HCEC 1CT (cell line): Measurements from ENCODE around the gene FOXP3.
"Not testable (repeated sequence)": the region's sequence is repeated elsewhere in the genome, so short reads cannot be mapped to it uniquely, and the experiment has no call there.

Experiments
- DNase-seq: peaks from one replicate; pipeline ENCODE4 v3.0.0-alpha.2; 2017

Gene FOXP3

GRCh38 chrX:49264460-49264859, at the start of gene FOXP3:
FOXP3 (minus strand) TSS chrX:49264710; CDS start chrX:49258505, 6,205 bp downstream.
- DNase-seq, result no peak

- no peak for DNase-seq
These were observed 47.7 kb upstream of the FOXP3 start for GRCh38 chrX:49312176-49312575.

- DNase-seq, result no peak
These were observed 45.9 kb upstream of the FOXP3 start for GRCh38 chrX:49310371-49310770.

GRCh38 chrX:49309401-49309981, 45.0 kb upstream of the FOXP3 start:
- no peak for DNase-seq

GRCh38 chrX:49308604-49309269, 44.2 kb upstream of the FOXP3 start:
- DNase-seq, result no peak

- not testable (repeated sequence) for DNase-seq
These were observed 43.3 kb upstream of the FOXP3 start for GRCh38 chrX:49307775-49308174.

- DNase-seq, result no peak
These were observed 38.8 kb upstream of the FOXP3 start, which contains the start of gene GAGE10 for GRCh38 chrX:49303346-49303745. GAGE10 (plus strand) TSS chrX:49303646; CDS start chrX:49304860, 1,214 bp downstream.

GRCh38 chrX:49300703-49301102, 36.2 kb upstream of the FOXP3 start:
- DNase-seq, result no peak

GRCh38 chrX:49299293-49299692, 34.8 kb upstream of the FOXP3 start:
- not testable (repeated sequence) for DNase-seq

GRCh38 chrX:49292400-49293362, 28.2 kb upstream of the FOXP3 start:
- DNase-seq, result no peak

- DNase-seq, result peak; percentile 17
These were observed 27.3 kb upstream of the FOXP3 start for GRCh38 chrX:49291615-49292337.

- no peak for DNase-seq
These were observed 25.7 kb upstream of the FOXP3 start for GRCh38 chrX:49290215-49290614.

GRCh38 chrX:49287665-49288064, 23.2 kb upstream of the FOXP3 start:
- no peak for DNase-seq

GRCh38 chrX:49286581-49286980, 22.1 kb upstream of the FOXP3 start:
- no peak for DNase-seq

GRCh38 chrX:49286136-49286535, 21.6 kb upstream of the FOXP3 start:
- no peak for DNase-seq

GRCh38 chrX:49284212-49284611, 19.7 kb upstream of the FOXP3 start:
- no peak for DNase-seq

GRCh38 chrX:49282647-49283011, 18.1 kb upstream of the FOXP3 start:
- DNase-seq, result no peak

- DNase-seq, result no peak
These were observed 13.6 kb upstream of the FOXP3 start for GRCh38 chrX:49278081-49278480.

GRCh38 chrX:49277535-49277830, 13.0 kb upstream of the FOXP3 start:
- no peak for DNase-seq

GRCh38 chrX:49276671-49277534, 12.4 kb upstream of the FOXP3 start:
- DNase-seq, result no peak

- DNase-seq, result no peak
These were observed 11.7 kb upstream of the FOXP3 start for GRCh38 chrX:49276207-49276606.

- DNase-seq, result no peak
These were observed 8.7 kb upstream of the FOXP3 start for GRCh38 chrX:49273181-49273727.
